Erythroblast (primary cell): ENCODE data around the gene SOCS7.

ENCODE experiments used
- GATA1 ChIP-seq: IDR thresholded peaks from 2 replicates; pipeline ENCODE4 v1.6.1; 2011; ENCODE audit warnings: low read depth, mild to moderate bottlenecking, control low read depth, low read length, moderate library complexity
- POLR2A ChIP-seq: IDR thresholded peaks from 2 replicates; pipeline ENCODE4 v1.6.1; 2011; ENCODE audit warnings: mild to moderate bottlenecking, low read length

GRCh38 chr17:38338535-38338934 is 13.1 kb upstream of the SOCS7 start:
- TF ChIP-seq POLR2A (no peak), GATA1 (no peak)
